HG03060 (cell line): ENCODE data around the gene SLC25A20.
A peak's percentile ranks its signal among the peaks of the same experiment; 100 is the strongest.
"Not testable (repeated sequence)": the region's sequence is repeated elsewhere in the genome, so short reads cannot be mapped to it uniquely, and the experiment has no call there.

Experiments
- ATAC-seq: cut with Tn5 transposase; IDR thresholded peaks from one replicate; pipeline ENCODE4 v1.9.1; 2021; ENCODE audit warnings: low read depth, moderate number of reproducible peaks; ENCODE audit not compliant: unreplicated experiment

SLC25A20 gene

GRCh38 chr3:48847504-48848423 lies 50.9 kb downstream of the SLC25A20 start, which contains the start of gene PRKAR2A:
PRKAR2A (minus strand) TSS chr3:48847874; CDS start chr3:48847596, 278 bp downstream.
- peak; percentile 70 for ATAC-seq

- peak; percentile 24 for ATAC-seq
These were observed 51.6 kb downstream of the SLC25A20 start for GRCh38 chr3:48847053-48847503.

- ATAC-seq: no peak
These were observed 53.5 kb downstream of the SLC25A20 start for GRCh38 chr3:48845170-48845569.

- ATAC-seq: no peak
These were observed 61.5 kb downstream of the SLC25A20 start for GRCh38 chr3:48837163-48837562.

GRCh38 chr3:48835650-48836366 lies 62.9 kb downstream of the SLC25A20 start:
- no peak for ATAC-seq

GRCh38 chr3:48832684-48833083 lies 66.0 kb downstream of the SLC25A20 start:
- ATAC-seq: no peak

GRCh38 chr3:48830715-48831114 lies 68.0 kb downstream of the SLC25A20 start:
- ATAC-seq: no peak

GRCh38 chr3:48829525-48829924 lies 69.2 kb downstream of the SLC25A20 start:
- not testable (repeated sequence) for ATAC-seq

GRCh38 chr3:48827874-48828273 lies 70.8 kb downstream of the SLC25A20 start:
- not testable (repeated sequence) for ATAC-seq

GRCh38 chr3:48826451-48826850 lies 72.2 kb downstream of the SLC25A20 start:
- ATAC-seq: no peak

GRCh38 chr3:48820612-48821324 lies 77.9 kb downstream of the SLC25A20 start:
- ATAC-seq: no peak

GRCh38 chr3:48819234-48820221 lies 79.2 kb downstream of the SLC25A20 start:
- no peak for ATAC-seq

- no peak for ATAC-seq
These were observed 87.2 kb downstream of the SLC25A20 start for GRCh38 chr3:48811524-48811923.
